Smooth muscle cell (in vitro differentiated cells): ENCODE measurements around the gene ABCG8. TPM values are rescaled to one million over a fixed set of nuclear protein-coding genes. Genes with fewer than 3 reads are reported as not detected.

ENCODE experiments used
- DNase-seq: peaks from one replicate; lab custom pipeline; 2025; ENCODE audit not compliant: unreplicated experiment; lab: John Stamatoyannopoulos, UW
- H2AFZ ChIP-seq: fragments of 200-600 bp; sonication (generic); 2 replicates; pipeline ENCODE4 v1.6.0; 2016; ENCODE audit warnings: antibody characterized with exemption, low read depth, mild to moderate bottlenecking
- H3F3A ChIP-seq: fragments of 200-600 bp; sonication (generic); 2 replicates; pipeline ENCODE4 v1.6.0; 2017; ENCODE audit warnings: antibody characterized with exemption, low read depth
- H3K27ac ChIP-seq: fragments of 200-600 bp; sonication (generic); 2 replicates; pipeline ENCODE4 v1.5.1; 2016; ENCODE audit warnings: low read depth, mild to moderate bottlenecking
- H3K27me3 ChIP-seq: fragments of 200-600 bp; sonication (generic); 2 replicates; pipeline ENCODE4 v1.6.1; 2016; ENCODE audit warnings: low read depth, mild to moderate bottlenecking
- H3K36me3 ChIP-seq: fragments of 200-600 bp; sonication (generic); 2 replicates; pipeline ENCODE4 v1.5.1; 2016; ENCODE audit warnings: low read depth
- H3K4me1 ChIP-seq: fragments of 200-600 bp; sonication (generic); 2 replicates; pipeline ENCODE4 v1.5.1; 2016; ENCODE audit warnings: low read depth
- H3K4me2 ChIP-seq: fragments of 200-600 bp; sonication (generic); 2 replicates; pipeline ENCODE4 v1.6.0; 2016; ENCODE audit warnings: mild to moderate bottlenecking
- H3K4me3 ChIP-seq: fragments of 200-600 bp; sonication (generic); 2 replicates; pipeline ENCODE4 v1.5.1; 2016; ENCODE audit warnings: mild to moderate bottlenecking
- H3K79me2 ChIP-seq: fragments of 200-600 bp; sonication (generic); 2 replicates; pipeline ENCODE4 v1.6.0; 2016; ENCODE audit warnings: low read depth, mild to moderate bottlenecking
- H3K9ac ChIP-seq: fragments of 200-600 bp; sonication (generic); 2 replicates; pipeline ENCODE4 v1.6.0; 2016; ENCODE audit warnings: low read depth
- H3K9me3 ChIP-seq: fragments of 200-600 bp; sonication (generic); replicated peaks from 2 replicates; pipeline ENCODE4 v1.5.1; 2016; ENCODE audit warnings: low read depth
- H4K20me1 ChIP-seq: fragments of 200-600 bp; sonication (generic); 2 replicates; pipeline ENCODE4 v1.6.0; 2016; ENCODE audit warnings: low read depth
- WGBS: methylation state at CpG from one replicate; pipeline ENCODE4 v1.1.7; 2016; ENCODE audit warnings: low lambda C conversion rate; 5-methylcytosine and 5-hydroxymethylcytosine counted together
- polyA plus RNA-seq: library from polyadenylated mRNA; unstranded; fragments of >200 nt; fragmentation: Nextera tagmentation; extraction: Ambion mirVana; gene quantifications from 2 replicates; pipeline ENCODE4 v1.2.1, GENCODE V29; 2016
- total RNA-seq: library from RNA; depleted of rRNA; stranded (reverse); fragments of >200 nt; gene quantifications from 2 replicates; pipeline ENCODE4 v1.2.3, GENCODE V29; 2014
- TF ChIP-seq, protein P1 (sequence below): fragments of 200-600 bp; sonication (generic); IDR thresholded peaks from 2 replicates; pipeline ENCODE4 v1.5.1; 2017; ENCODE audit warnings: borderline replicate concordance, mild to moderate bottlenecking, antibody characterized with exemption; ENCODE audit not compliant: insufficient read depth, poor library complexity, severe bottlenecking

The ABCG8 gene
- total and polyA plus RNA-seq, 2 experiments from 2014 or later, result not detected

DNA sequence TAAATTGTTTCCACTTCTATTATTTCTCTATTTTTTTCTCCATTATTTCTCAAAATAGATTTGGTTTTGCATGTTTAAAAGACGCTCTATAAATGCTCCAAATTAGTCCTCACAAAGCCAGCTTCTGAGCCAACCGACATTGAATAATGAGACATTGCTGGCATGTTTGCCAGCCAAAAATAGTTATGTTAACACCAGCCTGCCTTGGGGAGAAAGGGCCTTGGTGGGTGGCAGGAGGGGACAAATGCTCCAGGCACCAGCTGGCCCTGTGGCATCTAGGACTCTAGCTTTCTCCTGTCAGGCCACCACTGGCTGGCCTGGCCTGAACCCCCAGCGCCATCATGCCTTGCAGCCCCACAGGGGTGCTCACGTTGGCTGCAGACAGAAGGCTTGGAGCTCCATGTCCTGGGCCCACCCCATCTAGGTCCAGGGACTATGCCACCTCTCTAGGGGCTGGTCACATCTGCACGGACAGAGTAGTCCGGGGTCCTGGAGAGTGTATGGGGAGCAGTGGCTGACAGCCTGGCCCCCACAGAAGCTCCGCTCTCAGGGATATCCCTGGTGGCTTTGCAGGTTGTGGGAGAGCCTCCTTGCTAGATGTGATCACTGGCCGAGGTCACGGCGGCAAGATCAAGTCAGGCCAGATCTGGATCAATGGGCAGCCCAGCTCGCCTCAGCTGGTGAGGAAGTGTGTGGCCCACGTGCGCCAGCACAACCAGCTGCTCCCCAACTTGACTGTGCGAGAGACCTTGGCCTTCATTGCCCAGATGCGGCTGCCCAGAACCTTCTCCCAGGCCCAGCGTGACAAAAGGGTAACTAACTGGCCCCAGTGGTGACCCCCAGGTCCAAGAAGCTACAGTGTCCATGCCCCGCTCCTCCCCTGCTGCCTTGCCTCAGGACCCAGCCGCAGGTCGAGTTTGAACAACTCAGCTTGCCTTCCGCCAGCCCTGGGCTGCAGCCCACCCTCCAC is 12.5 kb downstream of the ABCG8 start:
- Histone ChIP-seq H3K79me2 (no peaks in the 10 kb centered on the region), H3K4me1 (no peaks in the 10 kb centered on the region), H3K27me3 (peaks cover 16% of the 10 kb centered on the region), H3K4me2 (no peak overlapping the region), H3K9me3 (no peaks in the 10 kb centered on the region), H4K20me1 (no peaks in the 10 kb centered on the region), H3K27ac (no peak overlapping the region), H3F3A (no peaks in the 10 kb centered on the region), H3K36me3 (no peaks in the 10 kb centered on the region), H2AFZ (no peak overlapping the region), H3K4me3 (no peak overlapping the region), H3K9ac (no peak overlapping the region)
- TF ChIP-seq, protein P1, sequence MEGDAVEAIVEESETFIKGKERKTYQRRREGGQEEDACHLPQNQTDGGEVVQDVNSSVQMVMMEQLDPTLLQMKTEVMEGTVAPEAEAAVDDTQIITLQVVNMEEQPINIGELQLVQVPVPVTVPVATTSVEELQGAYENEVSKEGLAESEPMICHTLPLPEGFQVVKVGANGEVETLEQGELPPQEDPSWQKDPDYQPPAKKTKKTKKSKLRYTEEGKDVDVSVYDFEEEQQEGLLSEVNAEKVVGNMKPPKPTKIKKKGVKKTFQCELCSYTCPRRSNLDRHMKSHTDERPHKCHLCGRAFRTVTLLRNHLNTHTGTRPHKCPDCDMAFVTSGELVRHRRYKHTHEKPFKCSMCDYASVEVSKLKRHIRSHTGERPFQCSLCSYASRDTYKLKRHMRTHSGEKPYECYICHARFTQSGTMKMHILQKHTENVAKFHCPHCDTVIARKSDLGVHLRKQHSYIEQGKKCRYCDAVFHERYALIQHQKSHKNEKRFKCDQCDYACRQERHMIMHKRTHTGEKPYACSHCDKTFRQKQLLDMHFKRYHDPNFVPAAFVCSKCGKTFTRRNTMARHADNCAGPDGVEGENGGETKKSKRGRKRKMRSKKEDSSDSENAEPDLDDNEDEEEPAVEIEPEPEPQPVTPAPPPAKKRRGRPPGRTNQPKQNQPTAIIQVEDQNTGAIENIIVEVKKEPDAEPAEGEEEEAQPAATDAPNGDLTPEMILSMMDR, result no peak
- WGBS, result 97% methylated on average over 20 of the region's 20 CpGs
- DNase-seq, result no peak

- no peak for DNase-seq
Observed at GRCh38 chr2:43852196-43852730, 13.5 kb downstream of the ABCG8 start.

GRCh38 chr2:43853141-43854081 is 14.6 kb downstream of the ABCG8 start:
- 90% methylated on average over 10 of the region's 10 CpGs for WGBS
- Histone ChIP-seq H3K9ac (no peak overlapping the region), H3K27ac (no peak overlapping the region), H2AFZ (no peak overlapping the region), H3K27me3 (peaks cover 37% of the 10 kb centered on the region), H3F3A (no peaks in the 10 kb centered on the region), H3K4me3 (no peak overlapping the region), H3K36me3 (no peaks in the 10 kb centered on the region), H3K4me1 (no peaks in the 10 kb centered on the region), H4K20me1 (no peaks in the 10 kb centered on the region), H3K9me3 (no peaks in the 10 kb centered on the region), H3K79me2 (no peaks in the 10 kb centered on the region), H3K4me2 (no peak overlapping the region)
- no peak for DNase-seq
- TF ChIP-seq, protein P1, result no peak

More at GRCh38 chr2:43852196-43852730, 13.5 kb downstream of the ABCG8 start:
- WGBS, result 95% methylated on average over 20 of the region's 21 CpGs
- Histone ChIP-seq H3K4me3 (no peak overlapping the region), H3K9me3 (no peaks in the 10 kb centered on the region), H3K27ac (no peak overlapping the region), H4K20me1 (no peaks in the 10 kb centered on the region), H2AFZ (no peak overlapping the region), H3K4me2 (no peak overlapping the region), H3K79me2 (no peaks in the 10 kb centered on the region), H3K36me3 (no peaks in the 10 kb centered on the region), H3K4me1 (no peaks in the 10 kb centered on the region), H3K27me3 (peaks cover 26% of the 10 kb centered on the region), H3K9ac (no peak overlapping the region), H3F3A (no peaks in the 10 kb centered on the region)
- TF ChIP-seq, protein P1, result no peak
